ENCODE measurements around the gene GRPR.

GRPR gene

GRCh38 chrX:16123222-16123786 lies at the start of gene GRPR:
Gene GRPR, plus strand, starts transcription at chrX:16123565. Its CDS starts 389 bp downstream, at chrX:16123954.
- peak; percentile 67 to 76 for DNase-seq

GRCh38 chrX:16075087-16075486 lies 48.3 kb upstream of the GRPR start:
- DNase-seq: no peak

GRCh38 chrX:16076834-16077233 lies 46.5 kb upstream of the GRPR start:
- DNase-seq: no peak

- DNase-seq: no peak
Measured at GRCh38 chrX:16077811-16078210, 45.6 kb upstream of the GRPR start.

GRCh38 chrX:16081357-16081756 lies 42.0 kb upstream of the GRPR start:
- DNase-seq: no peak

- DNase-seq: no peak
Measured at GRCh38 chrX:16082470-16083085, 40.8 kb upstream of the GRPR start.

GRCh38 chrX:16087076-16087475 lies 36.3 kb upstream of the GRPR start:
- no peak for DNase-seq

- no peak for DNase-seq
Measured at GRCh38 chrX:16089086-16089485, 34.3 kb upstream of the GRPR start.

- DNase-seq: no peak
Measured at GRCh38 chrX:16096141-16096540, 27.2 kb upstream of the GRPR start.

- no peak for DNase-seq
Measured at GRCh38 chrX:16100673-16101072, 22.7 kb upstream of the GRPR start.

GRCh38 chrX:16101581-16101980 lies 21.8 kb upstream of the GRPR start:
- no peak for DNase-seq

- no peak for DNase-seq
Measured at GRCh38 chrX:16103625-16104024, 19.7 kb upstream of the GRPR start.

GRCh38 chrX:16112428-16112827 lies 10.9 kb upstream of the GRPR start:
- no peak for DNase-seq

GRCh38 chrX:16113978-16114565 lies 9.3 kb upstream of the GRPR start:
- no peak for DNase-seq

GRCh38 chrX:16114611-16115010 lies 8.8 kb upstream of the GRPR start:
- no peak for DNase-seq

GRCh38 chrX:16119353-16120220 lies 3.8 kb upstream of the GRPR start:
- DNase-seq: no peak

GRCh38 chrX:16120431-16120830 lies 2.9 kb upstream of the GRPR start:
- DNase-seq: no peak

GRCh38 chrX:16124201-16124600 lies 836 bp downstream of the GRPR start:
- no peak for DNase-seq

- no peak for DNase-seq
Measured at GRCh38 chrX:16125520-16126149, 2.3 kb downstream of the GRPR start.

- DNase-seq: no peak
Measured at GRCh38 chrX:16130707-16131106, 7.3 kb downstream of the GRPR start.

- no peak for DNase-seq
Measured at GRCh38 chrX:16134936-16135335, 11.6 kb downstream of the GRPR start.

- DNase-seq: no peak
Measured at GRCh38 chrX:16136080-16136479, 12.7 kb downstream of the GRPR start.

GRCh38 chrX:16137416-16138107 lies 14.2 kb downstream of the GRPR start:
- no peak for DNase-seq

Data from activated T-cell treated with anti-CD3 and anti-CD28 coated beads, Interleukin-2, amount 50 U/mL, for 48 hours (primary cell).